PFSK-1 (cell line): ENCODE measurements around the gene MYOG.

Experiments
- FOXP2 ChIP-seq: optimal IDR thresholded peaks from 2 replicates; pipeline ENCODE3; 2011; ENCODE audit warnings: borderline replicate concordance, control low read depth, inconsistent platforms; ENCODE audit not compliant: insufficient read depth; ENCODE audit errors: extremely low read length, extremely low read depth
- POLR2AphosphoS5 ChIP-seq: IDR thresholded peaks from 2 replicates; pipeline ENCODE4 v1.6.1; 2012; ENCODE audit warnings: low read depth, mild to moderate bottlenecking, control low read depth, low read length, moderate library complexity
- SIN3A ChIP-seq: IDR thresholded peaks from 2 replicates; pipeline ENCODE4 v1.6.1; 2012; ENCODE audit warnings: mild to moderate bottlenecking, low read length, moderate library complexity, borderline replicate concordance; ENCODE audit not compliant: insufficient read depth
- TAF1 ChIP-seq: IDR thresholded peaks from 2 replicates; pipeline ENCODE4 v1.6.1; 2012; ENCODE audit warnings: low read length, control low read depth, borderline replicate concordance; ENCODE audit not compliant: insufficient read depth
- TF ChIP-seq, protein P1 (sequence below), 2 experiments: IDR thresholded peaks; 2 replicates each; pipeline versions ENCODE4 v1.6.1 to v1.8.0; 2011 to 2012; ENCODE audit warnings: low read depth in 2 of 2, low read length in 2 of 2, control low read depth in 1 of 2, inconsistent platforms in 1 of 2, mild to moderate bottlenecking in 1 of 2, moderate library complexity in 1 of 2; ENCODE audit not compliant: insufficient read depth in 1 of 2

Gene MYOG

DNA sequence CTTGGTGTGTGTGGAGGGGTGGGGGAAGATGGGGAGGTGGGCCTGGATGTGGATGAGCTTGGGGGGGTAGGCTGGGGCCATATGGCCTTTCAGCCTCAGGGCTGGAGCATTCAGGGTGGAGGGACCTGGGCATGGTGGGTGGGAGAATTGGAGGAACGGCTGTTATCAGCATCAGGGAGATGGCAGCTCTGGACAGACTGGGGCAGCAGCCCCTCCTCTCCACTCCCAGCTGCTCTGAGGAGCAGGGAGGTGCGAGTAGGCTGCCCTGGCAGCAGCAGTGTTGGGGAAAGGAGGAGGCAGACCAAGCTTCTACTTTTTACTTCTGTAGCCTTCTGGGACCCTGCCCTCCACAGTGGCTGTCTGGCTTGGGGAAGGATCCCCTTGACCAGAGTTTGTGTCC is 49.3 kb downstream of the MYOG start:
- TF ChIP-seq TAF1 = no peak
- TF ChIP-seq, protein P1, sequence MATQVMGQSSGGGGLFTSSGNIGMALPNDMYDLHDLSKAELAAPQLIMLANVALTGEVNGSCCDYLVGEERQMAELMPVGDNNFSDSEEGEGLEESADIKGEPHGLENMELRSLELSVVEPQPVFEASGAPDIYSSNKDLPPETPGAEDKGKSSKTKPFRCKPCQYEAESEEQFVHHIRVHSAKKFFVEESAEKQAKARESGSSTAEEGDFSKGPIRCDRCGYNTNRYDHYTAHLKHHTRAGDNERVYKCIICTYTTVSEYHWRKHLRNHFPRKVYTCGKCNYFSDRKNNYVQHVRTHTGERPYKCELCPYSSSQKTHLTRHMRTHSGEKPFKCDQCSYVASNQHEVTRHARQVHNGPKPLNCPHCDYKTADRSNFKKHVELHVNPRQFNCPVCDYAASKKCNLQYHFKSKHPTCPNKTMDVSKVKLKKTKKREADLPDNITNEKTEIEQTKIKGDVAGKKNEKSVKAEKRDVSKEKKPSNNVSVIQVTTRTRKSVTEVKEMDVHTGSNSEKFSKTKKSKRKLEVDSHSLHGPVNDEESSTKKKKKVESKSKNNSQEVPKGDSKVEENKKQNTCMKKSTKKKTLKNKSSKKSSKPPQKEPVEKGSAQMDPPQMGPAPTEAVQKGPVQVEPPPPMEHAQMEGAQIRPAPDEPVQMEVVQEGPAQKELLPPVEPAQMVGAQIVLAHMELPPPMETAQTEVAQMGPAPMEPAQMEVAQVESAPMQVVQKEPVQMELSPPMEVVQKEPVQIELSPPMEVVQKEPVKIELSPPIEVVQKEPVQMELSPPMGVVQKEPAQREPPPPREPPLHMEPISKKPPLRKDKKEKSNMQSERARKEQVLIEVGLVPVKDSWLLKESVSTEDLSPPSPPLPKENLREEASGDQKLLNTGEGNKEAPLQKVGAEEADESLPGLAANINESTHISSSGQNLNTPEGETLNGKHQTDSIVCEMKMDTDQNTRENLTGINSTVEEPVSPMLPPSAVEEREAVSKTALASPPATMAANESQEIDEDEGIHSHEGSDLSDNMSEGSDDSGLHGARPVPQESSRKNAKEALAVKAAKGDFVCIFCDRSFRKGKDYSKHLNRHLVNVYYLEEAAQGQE (IDR thresholded peaks at IDR 0.05; ENCODE audit: insufficient read depth in 1 of 2, low read depth in 2 of 2, low read length in 2 of 2) = no peak
- no peak for TF ChIP-seq SIN3A
- no peak for TF ChIP-seq POLR2AphosphoS5
- TF ChIP-seq FOXP2 = no peak

DNA sequence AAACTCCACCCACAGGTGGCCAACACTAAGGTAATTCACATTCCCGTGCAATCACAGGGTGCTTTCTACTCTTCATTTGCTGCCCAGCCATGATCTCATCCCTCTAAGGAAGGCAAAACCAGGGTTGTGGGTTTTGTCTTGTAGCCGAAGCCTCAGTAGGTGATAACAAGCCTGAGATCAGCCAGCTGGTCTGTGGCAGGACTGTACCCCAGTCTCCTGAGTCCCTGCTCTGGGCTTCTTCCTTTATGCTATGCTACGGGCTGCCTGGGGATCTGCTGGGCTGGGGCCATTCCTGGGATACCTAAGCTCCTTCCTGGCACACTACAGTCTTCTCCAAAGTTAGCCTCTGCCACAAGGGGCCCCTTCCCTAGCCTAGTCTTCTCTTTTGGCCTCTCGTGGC is 49.7 kb downstream of the MYOG start:
- no peak for TF ChIP-seq POLR2AphosphoS5
- TF ChIP-seq SIN3A = no peak
- no peak for TF ChIP-seq TAF1
- TF ChIP-seq FOXP2 = no peak
- TF ChIP-seq, protein P1 (IDR thresholded peaks at IDR 0.05; ENCODE audit: insufficient read depth in 1 of 2, low read depth in 2 of 2, low read length in 2 of 2) = no peak

DNA sequence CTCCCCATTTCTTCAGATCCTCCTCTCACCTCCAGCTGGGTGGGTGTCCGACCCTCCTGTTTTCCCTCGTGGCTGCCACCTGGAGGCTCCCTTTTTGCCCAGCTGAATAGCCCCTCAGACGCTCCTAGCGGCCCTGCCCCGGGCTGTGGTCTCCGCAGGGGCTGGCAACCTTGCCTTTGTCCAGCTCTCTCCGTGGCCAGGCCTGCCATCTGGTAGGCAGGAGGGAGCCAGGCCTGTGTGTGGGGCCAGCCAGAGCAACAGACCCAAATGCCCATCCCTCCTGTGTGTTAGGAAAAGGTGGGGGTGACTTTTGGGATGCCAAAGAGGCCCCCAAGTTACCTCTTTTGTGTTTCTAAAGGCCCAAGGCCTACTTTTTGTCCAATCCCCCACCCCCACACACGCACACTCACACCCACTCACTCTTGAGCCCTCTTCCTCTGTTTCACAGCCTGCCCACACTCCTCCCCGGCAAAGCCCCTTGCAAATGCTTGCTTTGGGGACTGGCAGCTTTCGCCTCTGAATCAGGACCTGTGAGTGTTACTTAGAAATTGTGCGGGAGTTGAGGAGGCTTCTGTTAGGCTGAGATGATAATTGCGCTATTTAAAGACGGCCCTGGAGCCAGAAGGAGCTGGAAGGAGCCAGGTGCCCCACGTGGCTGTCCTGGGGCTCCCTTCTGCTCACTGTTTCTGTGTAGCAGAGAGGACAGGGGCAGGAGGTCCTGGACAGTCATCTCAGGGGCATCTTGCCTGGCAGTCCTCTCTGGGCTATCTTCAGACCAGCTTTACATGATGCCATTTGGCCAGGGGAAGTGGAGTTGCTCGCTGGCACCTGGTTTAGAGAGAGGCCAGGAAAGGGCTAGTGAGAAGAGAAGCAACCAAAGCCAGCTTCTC is 50.5 kb downstream of the MYOG start:
- no peak for TF ChIP-seq SIN3A
- no peak for TF ChIP-seq POLR2AphosphoS5
- TF ChIP-seq, protein P1 (IDR thresholded peaks at IDR 0.05; ENCODE audit: insufficient read depth in 1 of 2, low read depth in 2 of 2, low read length in 2 of 2) = no peak
- no peak for TF ChIP-seq TAF1
- TF ChIP-seq FOXP2 = no peak

DNA sequence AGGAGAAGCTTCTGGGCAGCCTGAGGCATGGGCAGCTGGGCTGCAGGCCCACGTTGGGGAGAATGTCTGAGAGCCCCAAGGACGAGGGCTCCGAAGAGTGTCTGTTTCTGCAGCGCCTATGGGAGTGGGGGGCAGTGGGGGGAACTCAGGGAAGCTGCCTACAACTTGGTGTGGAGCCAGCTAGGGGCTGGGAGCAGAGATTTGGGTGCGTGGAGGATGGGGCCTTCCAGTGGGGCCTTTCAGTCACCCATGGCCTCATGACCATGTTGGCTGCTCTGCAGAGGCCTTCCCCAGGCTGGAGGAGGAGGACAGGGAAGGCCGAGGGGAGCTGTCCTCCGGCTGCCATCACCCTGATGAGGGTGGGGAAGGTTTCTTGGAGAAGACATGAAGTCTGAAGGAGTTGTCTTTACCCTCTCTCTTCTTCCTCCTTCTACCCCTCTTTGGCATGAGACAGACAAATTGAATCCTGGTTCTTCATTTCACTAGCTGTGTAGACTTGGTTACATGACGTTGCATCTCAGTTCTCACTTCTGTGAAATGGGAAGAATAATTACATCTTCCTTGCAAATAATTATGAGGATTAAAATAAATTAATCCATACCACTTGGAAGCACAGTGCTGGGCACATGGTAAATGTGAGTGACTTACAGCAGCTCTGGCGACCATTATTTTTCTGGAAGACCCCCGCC is 51.2 kb downstream of the MYOG start:
- TF ChIP-seq SIN3A (no peak), FOXP2 (no peak), TAF1 (no peak)

DNA sequence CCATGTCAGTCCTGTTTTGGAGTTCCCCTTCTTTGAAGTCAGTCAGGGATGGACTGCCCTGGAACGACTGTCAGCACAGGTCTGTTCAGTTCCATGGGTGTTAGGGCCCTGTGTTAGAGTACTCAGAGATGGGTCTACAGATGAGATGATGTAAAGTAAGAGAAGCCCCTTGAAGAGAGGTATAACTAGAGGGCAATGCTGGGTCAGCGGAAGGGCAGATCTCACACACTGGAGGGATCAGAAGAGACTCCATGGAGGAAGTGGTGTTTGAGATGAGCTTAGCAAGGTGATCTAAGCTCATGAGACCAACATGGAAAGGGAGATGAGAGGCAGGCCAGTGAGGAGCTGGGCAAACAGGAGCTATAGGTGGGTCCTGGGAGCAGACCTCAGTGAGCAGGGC is 51.9 kb downstream of the MYOG start:
- no peak for TF ChIP-seq FOXP2

DNA sequence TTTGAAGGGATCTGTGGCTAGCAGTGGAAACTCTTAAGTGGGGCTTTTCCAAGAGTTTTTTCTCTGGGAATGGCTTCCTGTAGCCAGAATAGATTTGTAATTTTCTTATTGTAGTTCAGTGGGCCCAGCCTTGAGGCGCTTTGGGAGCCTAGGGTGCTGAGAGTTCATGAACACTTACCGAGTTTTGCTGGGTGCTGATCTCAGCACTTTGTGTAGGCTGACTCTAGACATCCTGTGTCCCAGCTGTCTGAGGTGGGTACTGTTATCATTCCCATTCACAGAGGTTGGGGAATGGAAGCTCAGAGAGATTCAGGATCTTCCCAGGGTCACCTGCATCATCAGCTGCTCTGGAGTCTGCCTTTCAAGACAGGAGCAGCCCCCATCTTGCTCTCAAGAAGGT is 52.5 kb downstream of the MYOG start:
- TF ChIP-seq, protein P1 (IDR thresholded peaks at IDR 0.05; ENCODE audit: insufficient read depth in 1 of 2, low read depth in 2 of 2, low read length in 2 of 2) = no peak
- TF ChIP-seq POLR2AphosphoS5 (no peak), TAF1 (no peak), FOXP2 (no peak), SIN3A (no peak)
